Tibial nerve (tissue), 4 donors: ENCODE data around the gene PPP1R7. TPM values are rescaled to one million over a fixed set of nuclear protein-coding genes. Genes with fewer than 3 reads are reported as not detected.

Source experiments
- DNase-seq, 2 donors: peaks; one replicate each; pipeline ENCODE4 v3.0.0-alpha.2; 2019; ENCODE audit warnings: low spot score in 2 of 2
- H3K27ac ChIP-seq, 4 donors: fragments of 200-600 bp; sonication (generic) in 3 of 4; one replicate each; pipeline ENCODE4 v1.5.1; 2017 to 2019; ENCODE audit warnings: mild to moderate bottlenecking in 1 of 4
- H3K27me3 ChIP-seq, 2 donors: fragments of 200-600 bp; sonication (generic) in 1 of 2; one replicate each; pipeline versions ENCODE4 v1.5.1 to v1.6.0; 2017 to 2019
- H3K36me3 ChIP-seq, 3 donors: fragments of 200-600 bp; sonication (generic); one replicate each; pipeline ENCODE4 v1.5.1; 2018 to 2019
- H3K4me1 ChIP-seq, 4 donors: fragments of 200-600 bp; sonication (generic) in 3 of 4; one replicate each; pipeline ENCODE4 v1.5.1; 2017 to 2019
- H3K4me3 ChIP-seq, 4 donors: fragments of 200-600 bp; sonication (generic) in 3 of 4; one replicate each; pipeline ENCODE4 v1.5.1; 2017 to 2019; ENCODE audit warnings: mild to moderate bottlenecking in 1 of 4, moderate library complexity in 1 of 4
- H3K9me3 ChIP-seq, 4 donors: fragments of 200-600 bp; sonication (generic) in 3 of 4; one replicate each; pipeline ENCODE4 v1.5.1; 2017 to 2019
- CTCF ChIP-seq, 5 experiments: fragments of 200-600 bp in 3 of 5; fragments of 450-650 bp in 2 of 5; sonication (generic) in 3 of 5; IDR thresholded peaks; one replicate each; pipeline ENCODE4 v1.5.1; 2016 to 2019; ENCODE audit warnings: antibody characterized with exemption in 5 of 5, mild to moderate bottlenecking in 3 of 5, moderate library complexity in 2 of 5
- EP300 ChIP-seq, 2 donors: sonication (generic); formaldehyde crosslinking; IDR thresholded peaks; one replicate each; pipeline ENCODE4 v1.6.1; 2017; ENCODE audit warnings: antibody characterized with exemption in 2 of 2, mild to moderate bottlenecking in 1 of 2
- POLR2A ChIP-seq, 2 donors: fragments of 450-650 bp; IDR thresholded peaks; one replicate each; pipeline ENCODE4 v1.6.1; 2017; ENCODE audit warnings: antibody characterized with exemption in 2 of 2, mild to moderate bottlenecking in 2 of 2, moderate library complexity in 2 of 2
- WGBS, 2 donors: methylation state at CpG; one replicate each; pipeline ENCODE4 v1.1.5; 2018; 5-methylcytosine and 5-hydroxymethylcytosine counted together
- total RNA-seq, 4 donors: library from RNA; depleted of rRNA; stranded (reverse); fragments of >200 nt; gene quantifications; one replicate each; pipeline ENCODE4 v1.1.0, GENCODE V29; 2016

Gene PPP1R7
- total RNA-seq, 4 donors from 2014 or later: 29.5 to 53.8 (median 38.1) TPM

- TF ChIP-seq POLR2A (IDR thresholded peaks at IDR 0.05) (no peak), CTCF (IDR thresholded peaks at IDR 0.05) (no peak), EP300 (IDR thresholded peaks at IDR 0.05) (no peak)
- H3K4me3 ChIP-seq: no peak overlapping the region
- H3K4me1 ChIP-seq: no peaks in the 10 kb centered on the region
- WGBS, 2 donors: 90 to 100% methylated on average over 2 of the region's 3 CpGs
- no peaks in the 10 kb centered on the region for H3K27me3 ChIP-seq
- no peaks in the 10 kb centered on the region for H3K9me3 ChIP-seq
- no peak for DNase-seq
- H3K36me3 ChIP-seq: no peaks in the 10 kb centered on the region
- H3K27ac ChIP-seq: no peak overlapping the region
Observed at GRCh38 chr2:241205086-241205485, 54.8 kb downstream of the PPP1R7 start.

DNA sequence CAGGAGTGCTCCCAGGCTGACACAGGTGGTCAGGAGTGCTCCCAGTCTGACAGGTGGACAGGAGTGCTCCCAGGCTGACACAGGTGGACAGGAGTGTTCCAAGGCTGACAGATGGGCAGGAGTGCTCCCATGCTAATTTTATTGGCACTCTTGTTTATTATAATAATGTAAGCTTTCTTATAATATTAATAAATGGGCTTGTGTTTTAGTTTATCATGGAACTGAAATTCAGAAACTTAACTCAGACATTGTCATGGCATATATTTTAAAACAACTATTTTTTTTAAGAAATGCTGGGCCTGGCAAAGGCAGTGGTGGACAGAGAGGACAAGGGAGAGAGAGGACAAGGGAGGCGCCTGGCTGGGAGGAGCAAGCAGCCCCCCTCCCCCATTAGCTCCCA lies 56.9 kb downstream of the PPP1R7 start:
- Histone ChIP-seq H3K4me1 (no peaks in the 10 kb centered on the region), H3K27ac (no peak overlapping the region), H3K27me3 (no peaks in the 10 kb centered on the region), H3K9me3 (no peaks in the 10 kb centered on the region), H3K36me3 (no peaks in the 10 kb centered on the region), H3K4me3 (no peak overlapping the region)
- TF ChIP-seq EP300 (IDR thresholded peaks at IDR 0.05) (no peak), POLR2A (IDR thresholded peaks at IDR 0.05) (no peak), CTCF (IDR thresholded peaks at IDR 0.05) (no peak)
- 65 to 88% methylated on average over 1 of the region's 1 CpG for WGBS, 2 donors
- no peak for DNase-seq

DNA sequence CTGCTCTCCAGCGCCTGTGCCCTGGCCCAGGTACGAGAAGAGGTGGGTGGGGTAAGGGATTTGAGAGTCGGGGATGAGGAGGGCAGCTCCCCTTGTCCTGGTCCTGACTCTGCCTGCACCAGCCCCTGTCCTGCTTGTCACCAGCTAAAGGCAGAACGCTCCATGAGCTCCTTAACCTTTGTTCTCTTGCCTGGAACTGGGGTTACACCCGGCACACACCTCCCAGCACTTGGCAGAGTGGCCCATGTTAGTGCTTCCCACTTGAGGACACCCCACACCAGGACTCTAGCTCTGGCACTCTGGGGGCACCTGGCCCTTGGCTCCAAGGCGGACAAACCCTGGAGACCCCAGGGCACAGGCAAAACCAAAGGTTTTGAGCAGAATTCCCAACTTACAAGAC lies 57.4 kb downstream of the PPP1R7 start:
- no peak for DNase-seq
- Histone ChIP-seq H3K4me3 (no peak overlapping the region), H3K27me3 (no peaks in the 10 kb centered on the region), H3K27ac (no peak overlapping the region), H3K4me1 (no peaks in the 10 kb centered on the region), H3K9me3 (no peaks in the 10 kb centered on the region), H3K36me3 (no peaks in the 10 kb centered on the region)
- no peak for TF ChIP-seq EP300 (IDR thresholded peaks at IDR 0.05)
- no peak for TF ChIP-seq CTCF (IDR thresholded peaks at IDR 0.05)
- no peak for TF ChIP-seq POLR2A (IDR thresholded peaks at IDR 0.05)
- 66 to 75% methylated on average over 6 of the region's 6 CpGs for WGBS, 2 donors

DNA sequence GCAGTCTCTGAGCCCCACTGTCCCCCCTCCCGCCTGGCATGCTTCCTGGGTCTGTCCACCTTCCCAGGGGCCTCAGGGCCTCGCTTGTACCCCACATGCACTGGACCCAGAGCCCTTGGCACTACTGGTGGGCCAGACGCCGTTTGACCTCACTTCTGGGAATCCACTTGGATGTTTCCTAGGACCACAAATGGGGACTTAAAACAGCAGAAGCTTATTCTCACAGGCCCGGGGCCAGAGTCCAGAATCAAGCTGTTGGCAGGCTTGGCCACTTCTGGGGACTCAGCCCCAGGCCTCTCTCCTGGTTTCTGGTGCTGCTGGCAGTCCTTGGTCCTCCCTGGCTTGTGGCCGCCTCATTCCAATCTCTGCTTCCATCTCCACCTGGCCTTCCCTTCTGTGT lies 57.8 kb downstream of the PPP1R7 start:
- TF ChIP-seq CTCF (IDR thresholded peaks at IDR 0.05) (no peak), EP300 (IDR thresholded peaks at IDR 0.05) (no peak), POLR2A (IDR thresholded peaks at IDR 0.05) (no peak)
- no peaks in the 10 kb centered on the region for H3K27me3 ChIP-seq
- H3K36me3 ChIP-seq: no peaks in the 10 kb centered on the region
- H3K9me3 ChIP-seq: no peaks in the 10 kb centered on the region
- DNase-seq: no peak
- no peak overlapping the region for H3K27ac ChIP-seq
- 64 to 65% methylated on average over 6 of the region's 6 CpGs for WGBS, 2 donors
- H3K4me1 ChIP-seq: no peaks in the 10 kb centered on the region
- H3K4me3 ChIP-seq: no peak overlapping the region

- Histone ChIP-seq H3K36me3 (no peaks in the 10 kb centered on the region), H3K27ac (no peak overlapping the region), H3K9me3 (no peaks in the 10 kb centered on the region), H3K27me3 (no peaks in the 10 kb centered on the region), H3K4me1 (no peaks in the 10 kb centered on the region), H3K4me3 (no peak overlapping the region)
- WGBS, 2 donors: 76 to 83% methylated on average over 10 to 17 of the region's 33 CpGs
- no peak for DNase-seq
- TF ChIP-seq CTCF (IDR thresholded peaks at IDR 0.05) (no peak), EP300 (IDR thresholded peaks at IDR 0.05) (no peak), POLR2A (IDR thresholded peaks at IDR 0.05) (no peak)
Observed at GRCh38 chr2:241209271-241209670, 59.0 kb downstream of the PPP1R7 start.
